ENCODE results near the gene VWA5A. TPM values are rescaled to one million over a fixed set of nuclear protein-coding genes. Genes with fewer than 3 reads are reported as not detected.
"Not testable (repeated sequence)": the region's sequence is repeated elsewhere in the genome, so short reads cannot be mapped to it uniquely, and the experiment has no call there.

VWA5A gene
- total RNA-seq, 2 donors from 2014 or later = 23.3 to 28.9 TPM

DNA sequence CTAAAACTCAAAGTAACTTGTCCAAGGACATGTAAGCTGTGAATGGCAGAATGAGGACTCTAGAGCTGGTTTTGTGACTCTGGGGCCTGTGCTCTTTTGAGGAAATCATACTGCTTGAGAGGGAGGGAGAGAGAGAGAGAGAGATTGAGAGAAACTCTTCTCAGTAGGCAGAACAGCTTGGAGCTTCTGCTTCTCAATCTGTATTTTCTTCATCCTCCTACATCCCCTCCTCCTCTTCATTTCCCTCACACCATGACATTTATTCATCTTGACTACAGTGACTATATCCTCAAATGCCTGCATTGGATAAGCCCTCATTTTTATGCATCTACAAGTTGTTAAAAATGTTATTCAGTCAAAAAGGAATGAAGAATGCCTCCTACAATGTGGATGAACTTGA is 44.2 kb downstream of the VWA5A start:
- intact Hi-C loops (cut with DNase I) = no loop called here
- Histone ChIP-seq H3K4me3 (no peak overlapping the region), H3K27me3 (replicated peaks; ENCODE audit: insufficient read depth) (no peaks in the 10 kb centered on the region), H3K36me3 (no peaks in the 10 kb centered on the region), H3K9me3 (no peaks in the 10 kb centered on the region), H3K4me1 (replicated peaks) (no peaks in the 10 kb centered on the region), H3K27ac (no peak overlapping the region)
- DNase-seq (ENCODE audit: low spot score) = no peak
- TF ChIP-seq, protein P1, sequence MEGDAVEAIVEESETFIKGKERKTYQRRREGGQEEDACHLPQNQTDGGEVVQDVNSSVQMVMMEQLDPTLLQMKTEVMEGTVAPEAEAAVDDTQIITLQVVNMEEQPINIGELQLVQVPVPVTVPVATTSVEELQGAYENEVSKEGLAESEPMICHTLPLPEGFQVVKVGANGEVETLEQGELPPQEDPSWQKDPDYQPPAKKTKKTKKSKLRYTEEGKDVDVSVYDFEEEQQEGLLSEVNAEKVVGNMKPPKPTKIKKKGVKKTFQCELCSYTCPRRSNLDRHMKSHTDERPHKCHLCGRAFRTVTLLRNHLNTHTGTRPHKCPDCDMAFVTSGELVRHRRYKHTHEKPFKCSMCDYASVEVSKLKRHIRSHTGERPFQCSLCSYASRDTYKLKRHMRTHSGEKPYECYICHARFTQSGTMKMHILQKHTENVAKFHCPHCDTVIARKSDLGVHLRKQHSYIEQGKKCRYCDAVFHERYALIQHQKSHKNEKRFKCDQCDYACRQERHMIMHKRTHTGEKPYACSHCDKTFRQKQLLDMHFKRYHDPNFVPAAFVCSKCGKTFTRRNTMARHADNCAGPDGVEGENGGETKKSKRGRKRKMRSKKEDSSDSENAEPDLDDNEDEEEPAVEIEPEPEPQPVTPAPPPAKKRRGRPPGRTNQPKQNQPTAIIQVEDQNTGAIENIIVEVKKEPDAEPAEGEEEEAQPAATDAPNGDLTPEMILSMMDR (IDR thresholded peaks at IDR 0.05) = no peak
- TF ChIP-seq POLR2AphosphoS5 (IDR thresholded peaks at IDR 0.05) = no peak
- TF ChIP-seq POLR2A (IDR thresholded peaks at IDR 0.05) = no peak

DNA sequence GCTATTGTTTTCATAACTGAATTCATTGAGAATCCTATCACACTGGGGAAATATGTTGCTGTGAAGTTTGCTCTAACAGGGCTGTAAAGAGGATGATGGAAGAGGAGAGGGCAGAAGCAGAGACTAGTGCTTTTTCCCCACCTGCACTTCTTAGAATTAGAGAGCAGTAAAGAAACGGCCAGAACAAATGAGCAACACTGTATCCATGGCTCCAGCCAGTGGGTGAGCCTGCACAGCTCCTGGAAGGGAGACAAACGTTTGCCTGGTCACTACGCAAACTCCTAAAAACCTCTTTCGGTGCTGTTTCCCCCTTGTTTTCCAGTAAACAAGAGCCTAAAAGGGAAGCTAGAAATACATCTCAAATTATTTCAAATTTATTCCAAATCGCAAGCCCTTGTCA is 45.7 kb downstream of the VWA5A start:
- H3K4me3 ChIP-seq = no peak overlapping the region
- WGBS = 61% methylated on average over 5 of the region's 5 CpGs
- intact Hi-C loops (cut with DNase I) = no loop called here
- no peaks in the 10 kb centered on the region for H3K27me3 ChIP-seq (replicated peaks; ENCODE audit: insufficient read depth)
- H3K4me1 ChIP-seq (replicated peaks) = no peaks in the 10 kb centered on the region
- H3K36me3 ChIP-seq = no peaks in the 10 kb centered on the region
- DNase-seq (ENCODE audit: low spot score) = no peak
- no peaks in the 10 kb centered on the region for H3K9me3 ChIP-seq
- no peak overlapping the region for H3K27ac ChIP-seq
- TF ChIP-seq POLR2A (IDR thresholded peaks at IDR 0.05) (no peak), POLR2AphosphoS5 (IDR thresholded peaks at IDR 0.05) (no peak)
- TF ChIP-seq, protein P1 (IDR thresholded peaks at IDR 0.05) = no peak

DNA sequence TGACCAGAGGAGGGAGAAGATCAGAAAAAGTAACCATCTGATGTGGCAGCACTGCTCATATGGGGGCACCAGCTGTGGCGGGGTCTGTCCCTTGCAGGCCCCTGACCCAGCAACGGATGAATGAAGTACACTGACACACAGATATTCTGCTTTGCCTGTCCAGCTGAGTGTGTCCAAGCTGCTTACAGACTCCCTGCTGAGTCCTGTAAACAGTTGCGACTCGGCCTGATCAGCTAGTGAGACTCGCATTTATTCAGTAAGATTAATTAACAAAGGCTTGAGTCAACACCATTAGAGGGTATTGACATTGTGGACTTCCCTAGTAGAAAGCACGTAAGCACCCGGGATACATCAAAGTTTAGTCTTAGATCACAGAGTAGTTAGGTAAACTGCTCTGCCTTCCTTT is 52.6 kb downstream of the VWA5A start:
- H3K9me3 ChIP-seq = no peaks in the 10 kb centered on the region
- TF ChIP-seq POLR2A (IDR thresholded peaks at IDR 0.05) = no peak
- TF ChIP-seq POLR2AphosphoS5 (IDR thresholded peaks at IDR 0.05) = no peak
- TF ChIP-seq, protein P1 (IDR thresholded peaks at IDR 0.05) = no peak
- DNase-seq (ENCODE audit: low spot score) = no peak
- no peak overlapping the region for H3K27ac ChIP-seq
- intact Hi-C loops (cut with DNase I) = no loop called here
- no peaks in the 10 kb centered on the region for H3K27me3 ChIP-seq (replicated peaks; ENCODE audit: insufficient read depth)
- H3K36me3 ChIP-seq = no peaks in the 10 kb centered on the region
- 32% methylated on average over 7 of the region's 7 CpGs for WGBS
- H3K4me1 ChIP-seq (replicated peaks) = no peaks in the 10 kb centered on the region
- H3K4me3 ChIP-seq = no peak overlapping the region

DNA sequence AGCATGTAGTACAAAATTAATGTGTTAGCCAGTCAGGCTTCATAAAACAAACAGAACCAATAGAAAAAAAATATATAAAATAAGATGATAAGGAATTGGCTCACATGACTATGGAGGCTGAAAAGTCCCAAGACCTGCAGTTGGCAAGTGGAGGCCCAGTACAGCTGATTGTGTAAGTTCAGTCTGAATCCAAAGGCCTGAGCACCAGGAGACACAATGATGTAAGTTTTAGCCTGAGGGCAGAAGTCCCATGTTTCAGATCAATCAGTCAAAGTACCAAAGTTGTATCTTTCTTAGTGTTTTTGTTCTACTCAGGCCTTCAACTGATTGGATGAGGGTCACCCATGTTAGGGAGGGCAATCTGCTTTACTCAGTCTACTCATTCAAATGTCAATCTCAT is 53.5 kb downstream of the VWA5A start:
- H3K4me1 ChIP-seq (replicated peaks) = no peaks in the 10 kb centered on the region
- no peak overlapping the region for H3K4me3 ChIP-seq
- intact Hi-C loops (cut with DNase I) = no loop called here
- no peak overlapping the region for H3K27ac ChIP-seq
- no peaks in the 10 kb centered on the region for H3K36me3 ChIP-seq
- no peaks in the 10 kb centered on the region for H3K27me3 ChIP-seq (replicated peaks; ENCODE audit: insufficient read depth)
- DNase-seq (ENCODE audit: low spot score) = no peak
- H3K9me3 ChIP-seq = no peaks in the 10 kb centered on the region
- TF ChIP-seq, protein P1 (IDR thresholded peaks at IDR 0.05) = no peak
- TF ChIP-seq POLR2A (IDR thresholded peaks at IDR 0.05) = no peak
- no peak for TF ChIP-seq POLR2AphosphoS5 (IDR thresholded peaks at IDR 0.05)

DNA sequence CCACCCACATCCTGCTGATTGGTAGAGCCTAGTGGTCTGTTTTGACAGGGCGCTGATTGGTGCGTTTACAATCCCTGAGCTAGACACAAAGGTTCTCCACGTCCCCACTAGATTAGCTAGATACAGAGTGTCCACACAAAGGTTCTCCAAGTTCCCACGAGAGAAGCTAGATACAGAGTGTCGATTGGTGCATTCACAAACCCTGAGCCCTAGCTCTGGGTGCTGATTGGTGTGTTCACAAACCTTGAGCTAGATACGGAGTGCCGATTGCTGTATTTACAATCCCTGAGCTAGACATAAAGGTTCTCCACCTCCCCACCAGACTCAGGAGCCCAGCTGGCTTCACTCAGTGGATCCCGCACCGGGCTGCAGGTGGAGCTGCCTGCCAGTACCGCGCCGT is 55.1 kb downstream of the VWA5A start:
- intact Hi-C loops (cut with DNase I); H3K36me3 ChIP-seq; DNase-seq (ENCODE audit: low spot score); H3K27ac ChIP-seq; H3K4me3 ChIP-seq; H3K9me3 ChIP-seq; H3K27me3 ChIP-seq (replicated peaks; ENCODE audit: insufficient read depth); H3K4me1 ChIP-seq (replicated peaks): not testable (repeated sequence)
- WGBS = 91% methylated on average over 12 of the region's 12 CpGs
